Measurements from ENCODE around the gene KCNMA1.
"Not testable (repeated sequence)": the region's sequence is repeated elsewhere in the genome, so short reads cannot be mapped to it uniquely, and the experiment has no call there.

KCNMA1 gene

DNA sequence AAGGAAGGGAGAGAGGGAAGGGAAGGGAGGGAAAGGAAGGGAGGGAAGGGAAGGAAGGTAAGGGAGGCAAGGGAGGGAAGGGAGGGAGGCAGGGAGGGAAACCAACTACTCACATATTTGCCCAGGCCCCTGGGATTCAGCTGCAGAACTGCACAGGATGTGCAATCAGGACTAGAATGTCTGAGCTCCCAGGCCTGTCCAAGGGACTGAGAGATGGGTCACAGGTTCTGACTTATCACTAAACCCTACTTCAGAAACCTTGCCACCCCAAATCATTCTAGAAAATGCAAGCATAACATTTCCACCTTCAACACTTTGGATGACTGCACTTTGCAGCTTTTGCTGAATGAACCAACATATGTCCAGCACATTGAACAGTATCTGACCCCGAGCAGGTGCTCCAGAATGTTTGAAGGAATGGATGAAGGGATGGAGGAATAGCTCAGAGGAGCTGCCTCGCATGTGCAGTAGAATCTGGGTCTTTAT lies 245.3 kb downstream of the KCNMA1 start:
- DNase-seq (ENCODE audit: low read depth) = no peak

GRCh38 chr10:77391605-77392235 lies 245.9 kb downstream of the KCNMA1 start:
- peak; percentile 80 for DNase-seq (ENCODE audit: low read depth)

- DNase-seq (ENCODE audit: low read depth) = no peak
These were observed 247.1 kb downstream of the KCNMA1 start for GRCh38 chr10:77390481-77390891.

DNA sequence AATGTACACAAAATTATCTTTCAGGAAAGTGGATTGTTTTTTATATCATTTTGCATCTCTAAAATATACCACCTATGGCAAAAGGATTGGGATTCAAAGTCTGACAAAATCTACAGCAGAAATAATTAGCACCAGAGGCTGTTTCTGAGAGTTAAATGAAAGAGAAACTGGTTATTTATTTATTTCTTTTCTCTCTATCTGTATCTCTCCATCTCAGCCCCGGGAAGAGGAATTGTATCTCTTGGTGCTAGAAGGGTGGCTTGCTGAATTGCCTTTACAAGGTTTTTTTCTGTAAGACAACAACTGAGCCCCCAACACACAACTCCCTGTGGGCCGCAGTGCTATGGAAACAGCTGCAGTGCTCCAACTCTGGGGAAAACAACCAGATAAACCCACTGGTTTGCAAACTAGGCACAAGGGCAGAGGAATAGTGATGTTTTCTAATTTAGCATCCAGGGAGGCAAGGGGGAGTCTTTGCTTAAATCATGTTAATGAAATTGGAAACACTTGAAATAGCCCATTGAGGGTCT lies 249.0 kb downstream of the KCNMA1 start:
- no peak for DNase-seq (ENCODE audit: low read depth)

- DNase-seq (ENCODE audit: low read depth) = not testable (repeated sequence)
These were observed 249.9 kb downstream of the KCNMA1 start for GRCh38 chr10:77387701-77388100.

DNA sequence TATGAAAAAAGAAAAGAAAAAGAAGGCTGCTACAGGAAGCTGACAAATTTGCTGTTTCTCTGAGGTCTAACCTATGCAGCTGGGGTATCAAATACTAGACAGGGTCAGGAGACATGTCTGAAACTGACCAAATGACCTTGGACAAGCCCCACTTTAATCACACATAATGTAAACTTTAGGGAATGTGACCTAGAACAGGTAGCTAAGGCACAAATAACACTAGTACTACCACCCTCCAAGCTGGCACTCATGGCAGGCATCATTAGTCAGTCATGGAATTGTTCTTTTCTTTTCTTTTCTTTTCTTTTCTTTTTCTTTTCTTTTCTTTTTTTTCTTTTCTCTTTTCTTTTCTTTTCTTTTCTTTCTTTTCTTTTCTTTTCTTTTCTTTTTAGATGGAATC lies 250.4 kb downstream of the KCNMA1 start:
- no peak for DNase-seq (ENCODE audit: low read depth)

GRCh38 chr10:77386838-77387237 lies 250.8 kb downstream of the KCNMA1 start:
- no peak for DNase-seq (ENCODE audit: low read depth)

GRCh38 chr10:77386365-77386764 lies 251.2 kb downstream of the KCNMA1 start:
- no peak for DNase-seq (ENCODE audit: low read depth)

GRCh38 chr10:77385315-77385714 lies 252.3 kb downstream of the KCNMA1 start:
- DNase-seq (ENCODE audit: low read depth) = no peak

DNA sequence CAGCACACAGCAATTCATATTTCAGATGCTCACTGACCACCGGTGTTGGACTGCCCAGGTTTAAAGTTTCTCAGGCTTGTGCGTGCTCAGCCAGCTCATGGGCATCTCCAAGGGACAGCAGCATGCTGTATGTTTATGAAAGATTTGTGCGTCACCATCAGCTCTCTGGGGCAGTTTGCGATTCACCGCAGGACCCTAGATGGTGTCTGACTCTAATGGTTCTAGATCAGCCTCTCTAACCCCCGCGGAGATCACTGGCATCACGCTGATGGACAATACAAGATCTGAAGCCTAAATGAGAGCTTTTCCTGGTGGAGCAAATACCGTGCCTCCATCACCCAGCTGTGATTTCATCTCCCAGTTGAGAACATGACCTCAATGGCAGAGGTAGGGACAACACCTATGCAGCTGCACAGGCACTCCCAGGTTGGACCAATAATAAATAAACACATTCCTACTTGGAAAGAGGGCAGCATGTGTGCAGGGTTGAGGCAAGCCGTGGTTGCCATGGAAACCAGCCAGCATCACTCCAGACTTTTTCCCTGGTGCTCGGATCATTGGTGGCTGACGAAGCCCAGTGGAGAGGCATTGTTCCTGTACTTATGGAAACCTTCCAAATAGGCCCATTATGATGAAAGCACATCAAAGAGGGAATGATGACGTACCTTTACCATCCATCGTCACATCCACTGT lies 253.6 kb downstream of the KCNMA1 start:
- no peak for DNase-seq (ENCODE audit: low read depth)

- no peak for DNase-seq (ENCODE audit: low read depth)
These were observed 255.9 kb downstream of the KCNMA1 start for GRCh38 chr10:77381750-77382149.

GRCh38 chr10:77380723-77381122 lies 256.9 kb downstream of the KCNMA1 start:
- no peak for DNase-seq (ENCODE audit: low read depth)

- DNase-seq (ENCODE audit: low read depth) = no peak
These were observed 257.4 kb downstream of the KCNMA1 start for GRCh38 chr10:77380191-77380590.

DNA sequence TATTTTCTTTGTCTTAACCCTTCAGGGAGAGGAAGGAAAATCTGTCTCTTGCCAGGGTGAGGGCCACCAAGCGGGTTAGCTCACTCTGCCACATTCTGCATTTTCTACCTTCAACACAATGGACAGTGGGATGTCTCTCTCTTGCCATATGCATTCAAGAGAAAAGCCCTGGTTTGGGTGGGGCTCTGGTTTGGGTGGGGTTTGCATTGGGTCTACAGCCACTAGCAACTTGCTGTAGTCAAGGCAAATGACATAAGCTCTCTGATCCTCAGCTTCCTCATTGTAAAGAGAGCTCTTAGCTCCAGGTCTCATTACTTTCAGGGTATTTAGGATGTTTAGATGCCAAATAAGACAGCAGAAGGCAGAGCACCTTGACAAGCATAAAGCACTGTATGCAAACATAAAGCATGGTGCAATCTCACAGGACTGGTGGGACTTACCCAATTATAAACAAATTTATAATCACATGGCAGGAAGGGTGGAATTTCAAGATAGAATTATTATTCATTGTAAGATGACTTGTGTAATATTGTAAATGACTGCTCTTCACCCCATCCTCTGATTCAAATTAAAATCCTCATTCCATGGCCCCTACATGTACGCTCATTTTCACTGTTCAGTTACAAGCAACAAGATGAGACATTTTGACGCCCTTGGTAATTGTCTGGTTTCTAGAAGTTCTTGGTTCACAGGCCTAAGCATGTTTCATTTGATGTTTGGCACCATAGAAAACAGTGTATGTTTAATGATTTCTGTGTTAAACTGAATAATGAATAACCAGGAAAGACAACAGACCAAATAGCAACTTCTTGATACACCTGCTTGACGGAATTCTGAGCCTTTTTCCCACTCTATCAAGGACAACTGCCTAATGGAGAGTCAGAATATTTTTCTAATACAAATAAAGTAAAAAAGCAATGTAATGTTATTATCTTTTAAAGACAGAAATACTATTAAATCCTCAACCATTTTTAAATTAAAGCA lies 258.9 kb downstream of the KCNMA1 start:
- no peak for DNase-seq (ENCODE audit: low read depth)

DNA sequence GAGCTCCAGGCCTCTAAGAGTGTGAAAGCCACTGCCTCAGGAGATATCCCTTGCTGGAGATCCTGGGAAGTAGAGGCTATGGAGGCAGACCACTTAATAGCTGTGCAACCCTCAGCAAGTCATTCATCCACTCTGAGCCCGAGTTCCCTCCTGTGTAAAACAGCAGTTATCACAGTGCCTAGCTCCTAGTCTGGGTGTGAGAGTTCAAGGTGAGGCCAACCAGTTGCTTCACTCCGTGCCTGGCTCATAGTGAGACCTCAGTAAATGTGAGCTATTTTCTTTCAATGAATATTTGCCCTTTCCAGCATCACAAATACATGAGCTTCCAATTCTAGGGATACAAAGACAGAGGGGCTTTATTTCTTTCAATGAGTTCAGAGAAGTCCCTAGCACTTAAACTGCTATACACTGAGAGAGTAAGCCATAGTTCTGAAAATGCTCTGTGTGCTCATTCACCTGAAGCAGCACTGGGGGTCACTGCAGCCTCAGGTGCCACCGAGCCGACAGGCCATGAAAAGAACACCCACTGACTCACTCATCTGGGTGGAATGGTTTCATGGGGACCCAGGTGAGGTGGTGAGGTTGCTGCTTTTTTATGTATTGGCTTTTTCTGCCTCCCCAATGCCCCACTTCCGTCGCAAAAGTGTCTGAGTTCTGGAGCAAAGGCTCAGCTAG lies 259.8 kb downstream of the KCNMA1 start:
- no peak for DNase-seq (ENCODE audit: low read depth)

- DNase-seq (ENCODE audit: low read depth) = no peak
These were observed 260.6 kb downstream of the KCNMA1 start for GRCh38 chr10:77377034-77377433.

DNA sequence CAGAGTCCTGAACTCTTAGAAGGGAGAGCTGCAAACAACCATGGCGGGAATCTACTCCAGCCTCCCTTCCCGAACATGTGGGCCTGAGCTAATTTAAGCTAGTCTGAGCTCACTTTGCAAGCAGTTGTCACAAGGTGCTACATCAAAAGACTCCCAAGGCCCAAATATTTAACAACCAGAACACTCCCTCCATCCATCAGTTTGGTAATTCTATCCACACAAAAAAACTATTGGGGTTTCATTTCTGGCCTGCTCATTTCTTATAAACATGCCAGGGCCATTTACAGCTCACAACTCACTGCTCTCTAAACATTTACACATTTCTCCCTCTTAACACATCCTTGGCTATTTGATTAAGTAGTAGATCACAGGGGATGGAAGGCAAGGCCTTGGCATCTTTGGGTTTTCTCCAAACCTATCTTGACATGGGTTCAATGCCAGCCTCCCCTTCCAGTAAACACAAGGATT lies 263.4 kb downstream of the KCNMA1 start:
- DNase-seq (ENCODE audit: low read depth) = no peak

- no peak for DNase-seq (ENCODE audit: low read depth)
These were observed 265.5 kb downstream of the KCNMA1 start for GRCh38 chr10:77371848-77372799.

DNA sequence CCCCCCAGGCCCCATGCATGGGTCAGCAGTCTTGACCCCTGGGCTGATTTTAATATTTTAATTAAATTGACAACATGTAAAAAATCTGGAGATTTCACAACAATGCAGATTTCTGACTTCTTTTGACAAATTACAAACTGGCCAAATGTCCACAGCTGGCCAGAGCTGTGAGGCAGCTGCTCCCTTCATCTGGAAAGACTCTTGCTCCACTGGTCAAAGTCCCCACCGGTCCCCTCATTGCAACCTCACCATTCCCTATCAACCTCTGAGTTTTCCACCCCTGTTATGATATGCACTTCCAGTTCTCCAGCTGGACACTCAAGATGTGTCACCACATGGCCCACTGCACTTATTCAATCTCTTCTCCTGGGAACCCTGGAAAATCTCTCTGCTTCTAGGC lies 266.2 kb downstream of the KCNMA1 start:
- DNase-seq (ENCODE audit: low read depth) = no peak

DNA sequence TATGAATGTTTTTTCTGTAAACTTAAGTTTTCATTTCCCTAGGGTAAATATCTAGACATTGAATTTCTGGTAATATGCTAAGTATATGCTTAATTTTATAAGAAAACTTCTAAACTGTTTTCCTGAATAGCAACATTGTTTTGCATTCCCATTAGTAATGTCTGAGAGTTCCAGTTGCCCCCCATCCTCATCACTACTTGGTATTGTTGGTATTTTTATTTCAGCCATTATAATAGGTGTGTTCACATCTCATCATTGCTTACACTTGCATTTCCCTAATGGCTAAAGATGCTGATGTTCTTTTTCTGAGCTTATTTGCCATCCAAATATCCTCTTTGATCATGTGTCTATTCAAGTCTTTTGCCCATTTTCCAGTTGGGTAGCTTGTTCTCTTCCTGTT lies 269.6 kb downstream of the KCNMA1 start:
- DNase-seq (ENCODE audit: low read depth) = no peak

Measured in GM04504 (cell line).